VCaP (cell line): ENCODE data around the gene CEP152.

Experiments
- H3K27ac ChIP-seq: fragments of 450-650 bp; 2 replicates; pipeline ENCODE4 v1.5.1; 2017
- CTCF ChIP-seq: fragments of 450-650 bp; conservative IDR thresholded peaks from 2 replicates; pipeline ENCODE4 v1.5.1; 2017; ENCODE audit warnings: mild to moderate bottlenecking, moderate library complexity

Gene CEP152

GRCh38 chr15:48805591-48805990 is 5.3 kb downstream of the CEP152 start:
- H3K27ac ChIP-seq: no peak overlapping the region
- TF ChIP-seq CTCF: no peak

DNA sequence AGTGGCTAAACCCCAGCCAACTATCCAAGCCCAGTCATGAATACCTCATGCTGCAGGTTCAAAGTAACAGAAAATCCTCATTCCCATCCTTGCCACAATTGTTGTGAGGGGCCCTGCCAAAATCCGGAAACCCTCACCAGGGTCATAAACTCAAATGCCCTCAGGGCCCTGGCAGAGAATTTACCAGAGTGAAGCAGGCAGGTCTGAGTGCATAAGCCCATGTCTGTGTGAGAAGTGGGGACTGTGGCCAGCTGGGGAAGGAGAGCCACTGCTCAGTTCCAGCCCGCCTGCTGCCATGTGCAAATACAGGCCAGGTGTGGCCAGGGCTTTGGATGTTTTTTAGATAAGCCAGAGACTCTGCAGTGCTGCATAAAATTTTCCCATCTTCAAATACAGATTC is 7.0 kb downstream of the CEP152 start:
- no peak for TF ChIP-seq CTCF
- no peak overlapping the region for H3K27ac ChIP-seq

DNA sequence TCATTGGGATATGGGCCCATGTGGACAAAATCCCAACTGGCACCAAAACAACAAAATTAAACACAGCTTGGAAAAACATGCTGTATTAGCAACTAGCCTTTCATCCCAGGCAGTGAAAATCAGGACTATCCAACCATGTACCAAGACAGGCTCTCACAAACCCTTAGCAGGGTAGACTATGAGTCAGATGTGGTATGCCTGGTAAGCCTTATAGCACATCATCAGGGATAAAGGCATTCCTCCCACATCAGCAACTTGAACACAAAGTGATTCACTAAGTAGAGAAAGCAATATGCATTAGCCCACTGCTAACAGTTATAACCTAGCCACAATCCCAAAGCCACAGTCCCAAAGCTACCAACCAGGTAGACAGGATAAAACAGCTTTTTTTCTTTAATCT is 8.0 kb downstream of the CEP152 start:
- no peak for TF ChIP-seq CTCF

DNA sequence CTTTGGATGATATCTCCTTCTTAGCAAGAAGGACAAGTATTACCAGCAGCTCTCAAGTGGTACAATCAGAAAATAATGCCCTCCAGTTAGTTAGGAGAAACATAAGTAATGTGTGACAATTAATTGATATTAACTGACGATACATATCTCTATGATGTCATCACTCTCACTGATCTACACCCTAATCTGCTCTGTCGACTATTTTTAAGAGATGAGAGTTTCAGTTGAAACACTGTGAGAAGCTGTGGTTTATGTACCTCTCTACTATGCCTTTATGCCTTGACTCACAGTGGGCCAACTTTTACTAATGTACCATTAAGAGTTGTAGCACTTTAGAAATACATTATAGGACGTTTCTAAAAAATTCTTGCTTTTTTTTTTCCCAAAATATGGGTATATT is 8.6 kb downstream of the CEP152 start:
- no peak overlapping the region for H3K27ac ChIP-seq

More for the DNA sequence above, 8.0 kb downstream of the CEP152 start:
- H3K27ac ChIP-seq: no peak overlapping the region

DNA sequence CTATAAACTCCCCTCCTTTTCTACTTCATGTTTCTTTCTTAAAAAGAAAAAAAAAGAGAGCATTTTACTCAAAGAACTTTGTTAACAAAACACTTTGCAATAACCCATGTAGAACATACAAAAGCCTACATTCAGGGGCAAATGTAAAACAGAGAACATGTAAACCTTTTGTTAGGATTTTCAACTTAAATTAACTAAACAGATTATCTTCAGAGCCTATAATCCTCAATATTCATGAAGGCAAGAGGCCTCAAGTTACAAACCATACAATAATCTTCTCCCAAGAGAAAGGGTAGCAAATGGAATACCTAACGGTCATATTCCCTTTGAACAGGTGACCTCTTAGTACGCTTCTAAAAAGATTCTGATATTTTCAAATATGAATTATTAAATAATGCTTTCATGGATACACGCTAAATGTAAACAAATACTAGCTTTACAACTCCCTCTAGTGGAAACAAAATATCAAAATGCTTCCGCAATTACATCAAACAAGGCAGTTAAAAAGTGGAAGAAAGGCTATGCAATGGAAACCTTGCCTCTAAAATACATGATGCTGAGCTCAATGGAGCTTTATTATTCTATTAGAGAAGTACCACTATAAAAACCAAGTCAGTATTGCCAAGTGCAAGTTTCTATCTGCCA is 9.9 kb downstream of the CEP152 start:
- 0 out of 2 replicates have a peak overlapping the region, but pooled peaks have one; percentile 0 for H3K27ac ChIP-seq
- peak; percentile 75 for TF ChIP-seq CTCF

More for the DNA sequence above, 8.6 kb downstream of the CEP152 start:
- no peak for TF ChIP-seq CTCF

- TF ChIP-seq CTCF: no peak
- 0 out of 2 replicates have a peak overlapping the region, but pooled peaks have one; percentile 0 for H3K27ac ChIP-seq
Observed at GRCh38 chr15:48800245-48800644, 10.6 kb downstream of the CEP152 start.

DNA sequence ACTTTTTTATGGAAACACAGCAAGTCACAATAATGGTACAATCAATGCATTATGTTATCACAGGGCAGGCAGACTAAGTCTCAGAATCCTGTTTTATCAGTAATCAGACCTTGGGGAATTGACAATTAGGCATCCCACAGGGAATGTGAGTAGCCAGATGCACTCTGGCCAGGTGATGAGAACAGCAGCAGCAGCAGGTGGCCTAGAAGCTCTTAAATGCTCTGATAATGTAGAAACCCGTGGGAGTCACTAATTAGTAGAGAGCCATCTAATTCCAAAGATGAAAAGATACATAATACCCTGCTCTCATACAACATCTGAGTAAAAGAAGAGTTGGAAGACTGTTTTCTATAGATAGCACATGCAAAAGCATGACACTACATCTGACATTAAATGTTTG is 12.6 kb downstream of the CEP152 start:
- TF ChIP-seq CTCF: no peak
- no peak overlapping the region for H3K27ac ChIP-seq
